NCI-H2227 (cell line): ENCODE measurements around the gene NPHP4.
"Not testable (repeated sequence)": the region's sequence is repeated elsewhere in the genome, so short reads cannot be mapped to it uniquely, and the experiment has no call there.

Experiments
- DNase-seq: peaks from one replicate; lab custom pipeline; 2025; ENCODE audit not compliant: unreplicated experiment; lab: John Stamatoyannopoulos, UW

NPHP4 gene

DNA sequence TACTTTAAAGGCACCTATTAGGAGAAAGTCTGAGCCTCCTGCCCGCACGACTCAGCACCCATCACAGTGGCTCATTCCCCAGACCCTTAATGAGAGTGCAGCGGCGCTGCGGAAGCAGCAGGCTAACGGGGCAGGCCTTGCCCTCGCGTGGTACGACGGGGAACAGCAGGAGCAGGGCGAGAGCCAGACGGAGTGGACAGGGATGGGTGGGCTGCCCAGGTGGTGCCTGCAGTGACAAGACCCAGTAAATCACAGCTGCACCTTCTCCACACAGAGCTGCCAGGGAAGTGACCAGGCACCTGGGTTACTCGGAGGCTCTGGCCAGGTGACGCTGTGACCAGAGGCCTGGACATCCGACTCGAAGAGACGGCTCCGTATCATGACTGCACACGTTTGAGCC, 131.9 kb downstream of the NPHP4 start:
- DNase-seq: no peak

DNA sequence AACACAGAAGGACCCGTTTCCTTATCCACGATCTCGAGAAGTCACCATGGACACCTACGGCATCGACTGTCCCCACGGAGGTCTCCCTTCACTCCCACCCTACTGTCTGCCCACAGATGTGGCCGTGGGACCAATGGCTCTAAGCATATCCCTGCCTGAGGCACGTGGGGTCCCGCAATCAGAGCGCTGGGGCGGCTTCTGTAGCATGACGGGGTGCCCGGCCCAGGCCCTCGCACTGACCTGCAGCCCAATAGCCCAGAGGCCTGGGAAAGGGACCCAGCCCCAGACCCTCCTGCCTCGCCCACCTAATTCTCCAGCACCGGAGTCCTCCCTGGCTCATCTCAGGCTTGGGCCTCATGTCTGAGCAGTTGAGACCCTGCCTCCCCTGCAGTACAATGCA, 132.5 kb downstream of the NPHP4 start:
- no peak for DNase-seq

DNA sequence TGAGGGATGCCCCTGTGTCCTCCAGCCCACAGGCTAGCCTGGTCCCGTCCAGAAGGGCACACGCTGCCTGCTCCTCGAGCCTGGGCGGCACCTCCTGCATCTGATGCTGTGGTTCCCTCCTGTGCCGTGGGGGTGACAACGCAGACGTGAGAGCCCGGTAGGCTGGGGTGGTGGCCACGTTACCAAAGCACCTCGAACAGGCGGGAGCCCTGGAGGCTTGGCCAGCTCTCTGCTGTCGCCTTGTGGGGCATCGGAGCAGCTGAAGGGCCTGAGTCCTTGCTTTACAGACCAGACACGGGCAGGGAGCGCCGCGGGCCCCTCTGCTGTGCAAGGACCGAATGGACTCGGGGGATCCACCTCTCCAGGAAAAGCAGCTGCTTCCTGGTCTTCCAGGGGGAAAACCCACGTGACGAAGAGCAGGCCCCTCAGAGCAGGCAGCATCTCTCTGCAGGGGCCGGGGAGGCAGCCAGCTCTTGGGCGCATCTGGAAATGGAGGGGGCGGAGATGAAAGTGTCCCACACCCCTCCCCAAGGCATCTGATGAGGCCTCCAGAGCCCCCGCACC, 133.3 kb downstream of the NPHP4 start:
- DNase-seq: no peak

DNA sequence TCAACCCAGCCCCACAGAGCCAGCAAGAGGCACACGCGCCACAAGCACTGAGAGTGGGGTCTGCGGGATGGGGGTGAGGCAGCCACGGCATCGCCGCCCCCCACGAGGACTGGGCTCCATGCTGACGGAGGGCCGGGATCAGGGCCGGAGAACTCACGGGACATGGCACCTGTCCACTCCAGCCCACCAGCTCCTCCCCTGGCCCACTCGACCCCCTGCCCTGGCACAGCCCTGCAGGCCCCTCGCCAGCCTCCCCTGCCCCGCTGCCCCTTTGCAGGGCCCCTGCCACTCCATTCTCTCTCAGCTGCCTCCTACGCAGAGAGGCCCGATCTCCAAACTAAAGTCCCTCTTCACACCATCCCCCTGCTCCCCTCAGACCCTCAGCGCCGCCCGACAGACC, 134.0 kb downstream of the NPHP4 start:
- no peak for DNase-seq

DNA sequence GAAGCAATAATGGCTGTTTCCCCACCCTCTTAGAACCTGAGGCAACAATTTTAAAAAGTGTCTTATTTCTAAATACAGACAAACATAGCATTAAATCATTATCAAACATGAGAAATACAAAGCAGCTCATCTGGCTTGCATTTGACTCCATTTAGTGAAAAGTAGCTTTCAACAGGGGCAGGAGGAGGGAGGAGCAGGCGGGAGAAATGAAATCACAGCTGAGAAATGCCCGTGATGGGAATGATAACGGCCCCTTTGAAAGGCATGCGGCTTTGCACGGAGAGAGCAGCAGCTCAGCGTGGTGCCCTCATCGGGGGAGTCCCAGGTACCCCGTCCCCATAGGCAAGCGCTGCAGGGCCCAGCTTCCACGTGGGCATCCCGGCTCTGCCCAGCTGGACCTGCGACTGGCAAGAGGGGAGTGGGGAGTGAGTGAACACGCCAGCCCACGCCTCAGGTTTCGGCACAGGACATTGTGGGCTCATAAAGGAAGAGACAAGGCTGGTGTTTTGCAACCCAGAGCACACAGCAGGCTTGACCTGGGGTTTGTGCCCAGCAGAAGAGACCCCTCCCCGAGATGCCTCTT, 134.6 kb downstream of the NPHP4 start:
- DNase-seq: no peak

DNA sequence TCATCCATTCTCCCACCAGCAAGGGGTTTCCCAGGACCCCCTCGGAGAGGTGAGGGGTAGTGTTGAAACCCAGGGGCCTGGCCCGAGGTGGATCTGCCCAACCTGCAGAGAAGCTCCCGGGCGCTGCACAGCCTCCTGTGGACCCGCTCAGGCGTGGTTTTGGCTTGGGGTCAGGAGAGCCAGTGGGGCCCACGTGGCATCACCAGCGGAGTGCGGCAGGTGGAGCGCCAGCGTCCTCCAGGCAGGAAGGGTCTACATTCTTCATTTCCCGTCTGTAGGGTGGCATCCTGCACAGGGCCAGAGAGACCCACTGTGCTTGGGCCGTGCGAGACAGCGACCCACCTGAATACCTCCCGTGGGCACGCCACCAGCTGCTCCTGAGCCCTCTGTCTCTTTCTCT, 135.2 kb downstream of the NPHP4 start:
- DNase-seq: no peak

DNA sequence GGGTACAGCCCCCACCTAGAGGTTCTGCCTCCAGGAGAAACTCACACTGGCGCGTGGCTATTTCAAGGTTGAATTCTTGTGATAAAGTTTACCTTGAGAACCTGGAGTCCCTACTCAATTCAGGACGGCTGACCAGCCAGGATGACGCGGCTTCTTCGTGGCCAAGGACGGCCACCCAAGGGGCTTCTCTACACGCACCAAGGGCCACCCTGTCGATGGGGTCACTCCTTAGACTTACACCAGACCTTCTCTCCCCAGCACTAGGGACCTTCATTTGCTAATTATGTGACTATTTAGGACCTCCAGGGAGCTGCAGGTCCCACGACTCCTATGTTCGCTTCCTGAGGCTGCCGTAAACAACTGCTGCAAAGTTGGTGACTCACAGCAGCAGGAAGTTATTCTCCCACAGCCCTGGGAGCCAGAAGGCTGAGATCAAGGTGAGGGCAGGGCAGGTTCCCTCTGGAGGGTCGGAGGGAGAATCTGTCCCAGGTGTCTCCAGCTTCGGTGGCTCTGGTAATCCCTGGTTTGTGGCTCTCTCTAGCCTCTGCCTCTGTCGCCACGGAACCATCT, 135.9 kb downstream of the NPHP4 start:
- DNase-seq: no peak

DNA sequence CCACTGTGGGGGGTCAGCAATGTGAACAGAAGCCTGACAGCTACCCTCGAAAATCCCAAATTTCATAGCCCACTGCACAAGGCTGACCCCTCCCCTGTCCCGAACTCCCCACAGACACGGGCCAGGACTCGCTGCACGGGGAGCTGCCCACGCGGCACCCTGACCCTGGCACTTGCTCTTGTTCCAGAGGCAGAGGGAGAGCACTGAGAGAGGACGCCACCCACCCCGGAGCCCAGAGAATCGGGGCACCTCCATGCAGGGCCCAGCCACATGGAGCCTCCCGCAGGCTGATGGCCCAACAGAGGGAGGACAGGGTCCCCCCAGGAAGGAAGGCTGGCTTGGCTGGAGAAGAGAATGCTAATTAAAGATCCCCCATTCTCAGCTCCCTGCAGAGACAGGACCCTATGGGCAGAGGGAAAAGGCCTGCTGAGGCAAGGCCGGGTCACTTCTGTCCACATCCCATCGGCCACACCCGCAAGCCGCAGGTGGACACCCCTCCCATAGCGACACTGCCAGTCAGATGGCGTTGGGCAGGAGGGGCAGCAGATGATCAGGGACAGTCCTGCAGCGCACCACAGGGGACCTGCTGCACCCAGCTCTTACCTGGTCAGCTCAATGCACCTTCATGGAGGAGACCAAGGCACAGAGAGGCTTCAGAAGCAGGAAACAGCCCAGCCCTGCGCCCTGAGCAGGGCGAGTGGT, 136.9 kb downstream of the NPHP4 start:
- DNase-seq: no peak

DNA sequence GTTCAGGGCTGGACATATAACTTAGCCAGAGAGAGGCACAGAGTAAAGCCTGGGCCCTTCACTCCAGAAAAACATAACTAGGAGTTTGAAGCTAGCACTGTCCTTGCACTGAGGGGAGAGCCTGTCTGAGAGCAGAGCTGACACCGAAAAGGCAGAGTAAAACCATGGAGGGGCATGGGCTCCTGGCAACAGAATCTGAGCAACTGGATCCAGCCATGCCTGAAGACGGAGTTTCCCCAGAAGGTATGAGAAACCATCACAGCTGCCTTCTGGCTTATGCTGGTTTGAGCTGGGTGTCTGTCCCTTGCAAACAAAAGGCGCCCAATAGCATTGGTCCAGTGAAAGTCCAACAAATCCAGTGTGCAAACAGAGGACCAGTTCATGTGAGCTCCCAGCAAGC, 137.5 kb downstream of the NPHP4 start:
- DNase-seq: no peak

DNA sequence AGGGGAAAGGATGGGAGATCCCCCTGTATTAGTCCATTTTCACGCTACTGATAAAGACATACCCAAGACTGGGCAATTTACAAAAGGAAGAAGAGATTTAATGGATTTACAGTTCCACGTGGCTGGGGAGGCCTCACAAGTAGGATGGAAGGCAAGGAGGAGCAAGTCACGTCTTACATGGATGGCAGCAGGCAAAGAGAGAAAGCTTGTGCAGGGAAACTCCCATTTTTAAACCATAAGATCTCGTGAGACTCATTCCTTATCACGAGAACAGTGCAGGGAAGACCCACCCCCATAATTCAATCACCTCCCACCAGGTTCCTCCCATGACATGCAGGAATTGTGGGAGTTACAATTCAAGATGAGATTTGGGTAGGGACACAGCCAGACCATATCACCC, 138.4 kb downstream of the NPHP4 start:
- not testable (repeated sequence) for DNase-seq

DNA sequence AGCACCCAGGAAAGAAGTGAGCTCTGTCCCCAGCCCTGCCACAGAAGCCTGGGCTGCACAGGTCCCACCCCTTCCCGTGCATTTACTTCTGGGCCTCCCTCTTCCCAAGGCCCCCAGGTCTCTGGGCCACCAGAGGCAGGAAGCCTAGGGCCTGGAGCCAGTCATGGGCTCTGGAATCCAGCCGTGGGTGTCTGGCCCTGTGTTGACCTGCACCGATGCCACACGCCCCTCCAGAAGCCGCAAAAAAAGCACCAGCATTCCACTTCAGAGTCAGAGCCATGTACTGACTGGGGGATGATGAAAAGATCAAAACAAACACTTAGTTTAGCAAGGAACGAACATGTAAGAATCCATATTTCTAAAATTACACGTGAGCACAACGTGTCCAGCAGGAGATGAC, 141.7 kb downstream of the NPHP4 start:
- DNase-seq: no peak

DNA sequence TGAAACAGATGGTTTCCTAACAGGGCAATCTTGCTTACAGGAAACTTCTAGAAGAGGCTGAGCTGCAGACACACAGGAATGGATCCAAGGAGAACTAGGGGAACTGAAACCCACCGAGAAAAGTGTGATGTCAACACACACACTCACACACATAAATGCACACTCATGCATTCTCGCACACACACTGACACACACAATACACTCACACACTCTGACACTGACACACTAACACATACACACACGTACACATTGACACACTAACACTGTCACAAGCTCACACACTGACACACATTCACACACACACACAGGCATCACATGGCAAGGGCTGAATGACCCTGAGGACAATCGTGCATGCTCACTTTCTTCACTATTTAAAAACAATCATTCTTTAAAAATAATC, 142.7 kb downstream of the NPHP4 start:
- no peak for DNase-seq

DNA sequence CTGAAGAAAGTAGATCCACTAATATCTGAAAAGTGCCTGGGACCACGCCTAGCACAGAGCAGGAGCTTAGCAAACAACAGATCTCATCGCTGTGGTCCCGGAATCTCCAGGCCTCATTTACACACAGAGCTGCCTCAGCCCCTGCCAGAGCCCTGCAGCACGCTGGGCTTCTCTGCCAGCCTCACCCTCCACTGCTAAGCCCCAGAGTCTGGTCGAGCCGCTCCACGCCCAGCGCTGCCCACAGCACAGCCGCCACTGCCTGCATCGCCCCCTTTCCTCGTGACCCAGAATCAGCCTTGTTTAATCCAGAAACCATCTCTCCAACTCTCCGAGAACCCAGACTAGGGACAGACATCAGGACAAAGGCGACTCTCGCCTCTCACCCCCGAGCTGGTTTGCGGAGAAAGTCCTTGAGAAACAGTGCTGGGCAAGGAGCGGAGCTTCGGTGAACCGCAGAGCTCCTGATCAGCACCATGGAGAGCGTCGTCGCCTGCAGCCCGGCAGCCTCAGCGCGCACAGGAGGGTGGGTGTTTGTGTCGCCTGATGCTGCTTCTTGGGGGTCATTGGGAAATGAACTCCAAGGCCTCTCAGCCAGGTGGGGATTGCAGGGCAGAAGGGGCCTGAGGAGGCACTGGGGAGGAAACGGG, 145.1 kb downstream of the NPHP4 start:
- DNase-seq: no peak

DNA sequence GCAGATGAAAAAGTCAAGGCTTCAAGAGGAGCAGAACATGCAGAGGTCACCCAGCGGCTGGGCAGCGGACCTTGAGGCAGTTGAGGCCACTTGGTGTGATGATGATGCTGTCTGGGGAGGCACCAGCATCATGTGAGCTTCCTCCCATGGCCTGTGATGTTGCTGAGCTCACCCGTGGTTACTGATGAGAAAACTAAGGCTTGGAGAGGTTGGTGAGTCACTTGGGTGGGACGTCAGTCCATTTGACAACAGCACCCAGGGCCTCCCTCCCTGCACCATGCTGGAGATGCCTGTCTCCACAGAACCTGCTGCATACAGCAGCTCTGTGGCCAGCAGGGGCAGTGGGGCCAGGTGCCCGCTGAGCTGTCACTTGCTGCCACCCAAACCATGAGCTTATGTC, 146.8 kb downstream of the NPHP4 start:
- no peak for DNase-seq

DNA sequence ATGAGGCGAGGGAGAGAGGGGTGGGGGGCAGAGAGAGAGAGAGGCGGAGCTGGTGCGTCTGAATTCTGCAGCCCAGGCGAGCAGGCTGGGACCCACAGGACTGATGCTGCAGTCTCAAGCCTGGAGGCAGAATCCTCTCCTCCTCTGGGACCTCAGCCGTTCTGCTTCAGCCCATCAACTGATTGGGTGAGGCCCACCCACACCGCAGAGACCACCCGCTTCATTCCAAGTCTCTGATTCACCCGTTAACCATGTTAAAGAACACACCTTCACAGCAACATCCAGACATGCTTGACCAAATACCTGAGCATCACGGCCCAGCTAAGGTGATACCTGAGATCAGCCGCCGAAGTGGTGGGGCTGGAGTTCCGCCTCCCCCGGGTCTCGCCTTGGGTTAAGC, 147.8 kb downstream of the NPHP4 start:
- no peak for DNase-seq

DNA sequence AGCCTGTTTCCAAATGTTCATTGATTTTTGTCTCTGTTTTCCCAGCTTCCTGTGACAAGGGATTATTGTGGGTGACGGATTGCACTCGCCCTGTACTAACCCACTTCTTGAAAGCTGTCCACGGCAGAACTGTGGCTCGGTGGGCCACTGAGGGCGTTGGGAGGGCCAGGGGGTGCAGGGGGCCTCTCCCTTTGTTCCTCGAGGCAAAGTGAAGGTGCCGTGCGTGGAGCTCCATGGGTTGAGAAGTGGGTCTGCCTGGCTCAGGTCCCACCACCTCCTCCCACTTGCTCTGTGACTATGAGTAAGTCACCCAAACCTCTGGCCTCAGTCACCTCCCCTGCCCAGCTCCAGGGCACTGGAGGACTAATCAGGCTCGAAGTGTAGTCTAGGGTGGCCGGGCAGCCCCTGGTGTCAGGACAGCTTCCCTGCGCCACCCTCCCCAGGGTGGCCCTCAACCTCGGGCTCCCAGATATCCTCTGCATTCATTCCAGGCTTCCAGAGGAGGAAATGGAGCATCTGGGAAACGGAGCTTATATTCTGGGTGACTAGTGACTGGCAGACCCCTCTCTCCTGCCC, 148.6 kb downstream of the NPHP4 start:
- DNase-seq: no peak

DNA sequence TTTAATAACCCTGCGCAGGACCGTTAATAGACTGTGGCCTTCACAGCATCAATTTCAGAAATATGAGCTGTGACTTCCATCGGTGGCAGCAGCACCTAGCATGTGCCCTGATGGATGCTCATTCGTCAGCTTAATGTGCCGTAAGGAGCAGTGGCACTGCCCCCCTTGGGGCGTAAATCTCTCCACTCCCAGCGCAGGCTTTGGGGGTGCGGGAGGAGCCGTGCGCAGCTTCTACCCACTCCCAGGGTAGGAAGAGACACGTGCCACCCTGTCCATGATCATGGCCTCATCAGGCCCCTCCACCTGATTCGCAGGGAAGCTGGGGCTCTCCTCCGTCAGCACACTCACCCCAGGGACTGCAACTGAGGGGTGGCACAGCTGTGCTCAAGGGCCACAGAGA, 149.5 kb downstream of the NPHP4 start:
- DNase-seq: no peak

DNA sequence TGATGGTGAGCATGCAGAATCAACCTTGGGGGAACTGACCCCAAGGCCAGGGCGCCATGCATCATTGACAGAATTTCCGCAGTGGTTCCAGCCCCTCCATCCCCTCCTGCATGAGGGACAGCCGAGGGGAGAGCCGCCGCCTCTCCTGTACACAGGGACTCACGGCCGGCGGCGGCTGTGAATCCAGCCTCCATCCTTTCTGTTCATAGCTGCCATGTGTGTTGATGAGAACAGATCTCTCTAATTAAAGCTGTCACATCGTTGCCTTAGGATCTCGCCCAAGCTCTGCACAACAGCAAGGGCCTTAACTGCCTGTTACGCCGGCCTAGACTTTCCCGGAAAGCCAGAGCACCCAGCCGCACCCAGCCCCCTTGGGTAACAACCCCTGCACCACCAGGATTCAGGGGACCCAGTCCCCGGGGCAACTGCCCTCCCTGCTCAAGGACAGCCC, 151.6 kb downstream of the NPHP4 start:
- no peak for DNase-seq

DNA sequence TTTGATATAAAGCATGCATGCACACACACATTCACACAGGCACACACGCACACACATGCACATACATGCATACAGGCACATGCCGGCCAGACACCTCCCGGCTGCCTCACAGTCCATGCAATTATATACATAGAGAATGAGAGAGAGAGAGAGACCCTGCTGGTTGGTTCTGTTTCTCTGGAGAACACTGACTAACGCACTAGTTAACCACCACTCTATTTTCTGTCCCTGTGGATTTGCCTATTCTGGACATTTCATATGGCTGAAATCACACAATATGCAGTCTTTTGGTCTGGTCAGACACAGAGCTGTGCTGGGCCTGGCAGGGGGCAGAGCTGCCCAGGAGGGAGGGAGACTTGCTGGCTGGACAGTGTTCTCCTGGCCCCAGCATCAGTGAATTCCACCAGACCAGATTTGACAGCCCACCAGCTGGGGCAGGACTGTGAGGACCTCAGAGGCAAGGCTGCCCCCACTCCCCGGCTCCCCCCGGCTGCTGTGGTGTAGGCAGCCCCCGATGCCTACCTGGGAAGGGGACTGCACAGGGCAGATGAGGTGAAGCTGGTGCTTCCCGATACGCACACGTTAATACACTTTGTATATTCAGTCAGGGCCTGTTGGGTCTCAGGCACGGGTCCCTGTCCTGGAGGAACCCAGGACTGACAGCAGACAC, 152.2 kb downstream of the NPHP4 start:
- no peak for DNase-seq

DNA sequence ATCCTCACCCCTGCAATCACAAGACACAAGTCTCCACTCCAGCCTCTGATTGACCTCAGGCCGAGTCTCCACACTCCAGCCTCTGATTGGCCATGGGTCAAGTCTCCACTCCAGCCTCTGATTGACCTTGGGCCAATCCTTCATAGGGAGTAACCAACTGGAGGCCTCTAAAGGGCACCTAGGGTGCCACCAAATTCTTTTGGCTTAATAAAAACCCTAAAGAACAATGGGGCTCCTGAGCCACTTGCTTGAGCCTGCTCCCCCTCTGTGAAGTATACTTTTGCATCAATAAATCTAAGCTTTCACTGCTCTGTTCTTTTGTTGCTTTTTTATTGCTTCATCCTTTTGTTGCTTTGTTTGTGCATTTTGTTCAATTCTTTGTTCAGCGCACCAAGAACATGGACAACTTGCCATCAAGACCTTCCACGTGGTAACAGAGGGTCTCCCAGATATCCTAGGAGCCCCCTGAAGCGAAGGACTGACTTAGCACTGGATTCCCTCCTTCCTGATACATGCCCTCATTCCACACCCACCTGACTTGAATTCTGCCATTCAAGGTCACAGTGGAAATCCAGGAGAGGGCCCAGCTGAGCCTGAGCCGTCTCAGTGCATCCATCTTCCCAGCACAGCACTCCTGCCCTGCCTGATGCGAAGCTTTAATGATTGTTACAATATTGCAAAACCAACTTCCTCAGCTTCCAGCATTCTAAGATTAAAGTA, 152.9 kb downstream of the NPHP4 start:
- DNase-seq: no peak
